WERI-Rb-1 (cell line): Measurements from ENCODE around the gene IMPDH1.

Experiments used
- DNase-seq: peaks from one replicate; pipeline ENCODE4 v3.0.0-alpha.2; 2020
- H3K27ac ChIP-seq: fragments of 250-450 bp; sonication (Bioruptor Pico); 2 replicates; pipeline ENCODE4 v1.5.1; 2020; ENCODE audit warnings: mild to moderate bottlenecking, moderate library complexity
- H3K27me3 ChIP-seq: fragments of 250-450 bp; sonication (Bioruptor Pico); 2 replicates; pipeline ENCODE4 v1.5.1; 2021; ENCODE audit warnings: mild to moderate bottlenecking, low read depth, moderate library complexity; ENCODE audit not compliant: insufficient read depth, severe bottlenecking
- H3K36me3 ChIP-seq: fragments of 250-450 bp; sonication (Bioruptor Pico); 2 replicates; pipeline ENCODE4 v1.5.1; 2020; ENCODE audit warnings: mild to moderate bottlenecking, moderate library complexity
- H3K4me3 ChIP-seq: 2 replicates; pipeline ENCODE4 v1.5.1; 2011; ENCODE audit warnings: low read depth, mild to moderate bottlenecking, control low read depth, low read length
- H3K9me3 ChIP-seq: fragments of 250-450 bp; sonication (Bioruptor Pico); 2 replicates; pipeline ENCODE4 v1.5.1; 2021; ENCODE audit warnings: mild to moderate bottlenecking, moderate library complexity; ENCODE audit not compliant: severe bottlenecking
- TF ChIP-seq, protein P1 (sequence below): IDR thresholded peaks from 2 replicates; pipeline ENCODE4 v1.5.1; 2011; ENCODE audit warnings: low read depth, mild to moderate bottlenecking, control low read depth, inconsistent platforms, low read length

The IMPDH1 gene

DNA sequence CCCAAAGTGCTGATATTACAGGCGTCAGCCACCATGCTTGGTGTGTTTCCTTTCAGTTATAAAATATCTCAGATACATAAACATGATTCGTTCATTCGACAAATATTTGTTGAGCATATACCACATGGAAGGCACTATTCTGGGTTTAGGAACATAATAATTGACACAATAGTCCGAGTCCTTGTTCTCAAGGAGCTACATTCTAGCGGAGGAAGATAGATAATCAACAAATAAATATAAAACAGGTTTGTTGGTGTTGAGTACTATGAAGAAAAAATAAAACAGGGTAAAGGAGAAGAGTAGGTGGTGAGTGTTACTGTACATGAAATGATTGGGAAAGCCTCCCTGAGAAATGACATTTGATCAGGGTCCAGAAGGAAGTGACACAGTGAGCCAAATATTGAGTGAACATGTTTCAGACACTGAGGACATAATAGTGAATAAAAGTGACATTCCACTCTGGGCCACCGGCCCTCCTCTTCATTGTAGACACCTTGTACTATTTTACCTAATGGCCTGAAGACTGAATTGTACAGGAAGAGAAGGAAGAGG lies 39.0 kb upstream of the IMPDH1 start:
- Histone ChIP-seq H3K9me3 (no peaks in the 10 kb centered on the region), H3K27ac (no peak overlapping the region), H3K27me3 (no peaks in the 10 kb centered on the region), H3K36me3 (no peaks in the 10 kb centered on the region), H3K4me3 (no peak overlapping the region)
- DNase-seq, result no peak
- TF ChIP-seq, protein P1, sequence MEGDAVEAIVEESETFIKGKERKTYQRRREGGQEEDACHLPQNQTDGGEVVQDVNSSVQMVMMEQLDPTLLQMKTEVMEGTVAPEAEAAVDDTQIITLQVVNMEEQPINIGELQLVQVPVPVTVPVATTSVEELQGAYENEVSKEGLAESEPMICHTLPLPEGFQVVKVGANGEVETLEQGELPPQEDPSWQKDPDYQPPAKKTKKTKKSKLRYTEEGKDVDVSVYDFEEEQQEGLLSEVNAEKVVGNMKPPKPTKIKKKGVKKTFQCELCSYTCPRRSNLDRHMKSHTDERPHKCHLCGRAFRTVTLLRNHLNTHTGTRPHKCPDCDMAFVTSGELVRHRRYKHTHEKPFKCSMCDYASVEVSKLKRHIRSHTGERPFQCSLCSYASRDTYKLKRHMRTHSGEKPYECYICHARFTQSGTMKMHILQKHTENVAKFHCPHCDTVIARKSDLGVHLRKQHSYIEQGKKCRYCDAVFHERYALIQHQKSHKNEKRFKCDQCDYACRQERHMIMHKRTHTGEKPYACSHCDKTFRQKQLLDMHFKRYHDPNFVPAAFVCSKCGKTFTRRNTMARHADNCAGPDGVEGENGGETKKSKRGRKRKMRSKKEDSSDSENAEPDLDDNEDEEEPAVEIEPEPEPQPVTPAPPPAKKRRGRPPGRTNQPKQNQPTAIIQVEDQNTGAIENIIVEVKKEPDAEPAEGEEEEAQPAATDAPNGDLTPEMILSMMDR, result no peak

DNA sequence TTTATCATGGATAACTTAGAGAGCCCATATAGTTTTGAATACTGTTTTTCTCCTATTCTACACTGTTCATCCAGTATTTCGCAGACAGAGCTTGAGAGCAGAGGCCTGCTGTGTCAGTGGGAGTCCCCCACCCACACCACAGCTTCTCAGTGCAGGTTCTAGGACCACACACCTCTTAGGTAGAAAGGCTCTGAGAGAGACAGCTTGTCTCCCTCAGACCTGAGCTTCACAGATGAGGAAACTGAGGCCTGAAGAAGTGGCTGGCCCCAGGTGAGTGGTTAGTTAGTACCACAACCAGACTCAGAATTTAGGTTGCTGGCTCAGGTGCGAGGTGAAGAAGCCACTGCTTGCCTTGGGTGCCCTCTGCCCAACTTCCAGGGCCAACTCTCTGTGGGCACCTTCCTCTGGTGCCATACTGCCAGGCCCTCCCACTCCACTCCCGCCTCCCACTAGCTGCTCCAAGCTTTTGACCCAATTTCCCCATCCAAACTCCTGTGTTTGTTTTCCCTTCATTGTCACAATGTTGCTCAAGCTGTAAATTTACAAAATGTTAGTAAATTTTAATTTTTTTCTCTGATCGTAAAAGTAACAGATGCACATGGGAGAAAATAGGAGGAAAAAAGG lies 38.3 kb upstream of the IMPDH1 start:
- TF ChIP-seq, protein P1, result no peak
- Histone ChIP-seq H3K27me3 (no peaks in the 10 kb centered on the region), H3K27ac (no peak overlapping the region), H3K9me3 (no peaks in the 10 kb centered on the region), H3K4me3 (no peak overlapping the region), H3K36me3 (no peaks in the 10 kb centered on the region)
- no peak for DNase-seq

DNA sequence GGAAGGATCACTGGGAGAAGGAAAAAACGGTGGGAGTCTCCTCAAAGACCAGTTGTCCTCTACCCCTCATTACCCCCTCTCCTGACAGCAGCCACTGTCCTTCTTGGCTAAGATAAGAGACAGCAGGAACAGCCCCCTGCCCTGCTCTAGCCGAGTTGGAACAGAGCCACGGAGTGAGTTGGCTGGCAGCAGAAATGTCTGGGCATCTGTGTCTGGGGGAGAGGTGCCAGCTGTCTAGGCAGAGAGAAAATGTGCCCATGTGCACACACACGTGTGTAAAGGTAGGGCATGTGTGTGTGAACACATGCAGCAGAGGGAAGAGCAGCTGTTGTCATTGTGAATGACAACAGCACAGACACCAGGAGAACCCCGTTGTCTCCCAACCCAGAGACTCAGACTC lies 36.5 kb upstream of the IMPDH1 start:
- DNase-seq, result no peak
- no peaks in the 10 kb centered on the region for H3K36me3 ChIP-seq
- no peak overlapping the region for H3K4me3 ChIP-seq
- H3K9me3 ChIP-seq, result no peaks in the 10 kb centered on the region
- TF ChIP-seq, protein P1, result no peak
- H3K27me3 ChIP-seq, result no peaks in the 10 kb centered on the region
- H3K27ac ChIP-seq, result no peak overlapping the region

DNA sequence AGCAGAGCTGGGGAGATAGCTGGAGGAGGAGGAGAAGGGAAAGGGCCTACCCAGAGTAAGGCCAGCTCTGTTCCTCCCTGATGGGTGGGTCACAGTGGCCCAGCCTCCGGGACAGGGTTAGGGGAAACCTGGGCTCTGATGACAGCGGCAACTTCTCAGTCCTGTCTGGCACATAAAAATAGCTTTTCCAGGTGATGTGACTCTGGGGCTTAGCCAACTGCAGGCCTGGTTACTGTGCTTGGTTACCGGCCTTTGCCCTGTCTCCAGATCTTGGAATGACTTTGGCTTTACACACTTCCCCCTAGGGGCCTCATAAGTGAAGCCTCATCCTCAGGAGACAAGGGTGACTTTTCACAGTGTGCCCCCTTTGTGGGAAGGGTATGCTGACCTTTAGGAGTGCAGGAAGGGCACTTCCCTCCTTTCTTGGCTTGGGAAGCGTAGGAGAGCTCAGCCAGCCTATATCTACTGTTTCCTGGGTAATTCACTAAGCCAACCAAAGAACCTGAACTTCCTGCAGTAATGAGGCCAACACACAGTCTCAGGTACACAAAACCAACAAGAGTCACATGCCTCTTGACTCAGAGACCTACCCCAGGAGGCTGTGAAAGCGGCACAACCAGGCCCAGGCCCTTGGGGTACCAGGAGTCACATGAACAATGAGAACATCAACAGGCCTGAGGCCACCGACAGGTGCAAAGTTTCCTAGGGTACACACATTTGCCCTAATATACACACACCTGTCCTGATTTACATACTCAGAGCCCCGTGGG lies 34.2 kb upstream of the IMPDH1 start:
- no peak overlapping the region for H3K4me3 ChIP-seq
- H3K9me3 ChIP-seq, result no peaks in the 10 kb centered on the region
- H3K27me3 ChIP-seq, result no peaks in the 10 kb centered on the region
- no peaks in the 10 kb centered on the region for H3K36me3 ChIP-seq
- H3K27ac ChIP-seq, result no peak overlapping the region
- DNase-seq, result no peak
- TF ChIP-seq, protein P1, result no peak

DNA sequence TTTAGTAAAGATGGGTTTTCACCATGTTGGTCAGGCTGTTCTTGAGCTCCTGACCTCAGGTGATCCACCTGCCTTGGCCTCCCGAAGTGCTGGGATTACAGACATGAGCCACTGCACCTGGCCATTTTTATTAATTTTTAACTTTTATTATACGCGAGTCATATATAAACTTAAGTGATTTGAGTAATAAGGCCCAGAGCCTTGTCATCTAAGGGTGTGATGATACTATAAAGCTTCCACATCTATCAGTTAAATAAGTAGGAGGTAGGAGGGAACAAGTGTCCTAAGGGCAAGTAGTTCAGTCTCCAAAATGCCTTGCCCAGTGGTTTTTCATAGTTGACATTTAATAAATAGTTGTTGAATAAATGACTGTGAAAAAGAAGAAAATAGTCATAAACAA lies 32.6 kb upstream of the IMPDH1 start:
- Histone ChIP-seq H3K9me3 (no peaks in the 10 kb centered on the region), H3K4me3 (no peak overlapping the region), H3K36me3 (no peaks in the 10 kb centered on the region), H3K27me3 (no peaks in the 10 kb centered on the region), H3K27ac (no peak overlapping the region)
- no peak for DNase-seq
- TF ChIP-seq, protein P1, result no peak
